ENCODE results near the gene EFCAB12.

DNA sequence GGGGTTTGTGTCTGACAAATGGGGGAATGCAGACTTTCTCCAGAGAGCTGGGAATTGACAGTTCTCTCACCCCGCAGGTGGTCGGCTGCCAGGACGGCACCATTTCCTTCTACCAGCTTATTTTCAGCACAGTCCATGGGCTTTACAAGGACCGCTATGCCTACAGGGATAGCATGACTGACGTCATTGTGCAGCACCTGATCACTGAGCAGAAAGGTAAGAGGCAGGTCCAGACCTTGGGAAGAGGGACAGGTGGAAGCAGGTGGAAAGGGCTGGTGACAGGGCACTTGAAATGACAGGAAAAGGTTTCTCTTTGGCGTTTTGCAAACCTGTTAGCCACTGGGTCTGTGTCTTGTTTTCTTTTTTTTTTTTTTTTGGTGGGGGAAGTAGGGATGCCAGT is 48.1 kb upstream of the EFCAB12 start:
- TF ChIP-seq CTCF (conservative IDR thresholded peaks at IDR 0.05; ENCODE audit: low read length) (no peak), EZH2phosphoT487 (IDR thresholded peaks at IDR 0.05; ENCODE audit: borderline replicate concordance, low read depth, low read length) (no peak)
